Dendritic cell treated with granulocyte-macrophage colony-stimulating factor and Interleukin-4, amounts not matched to agents 40 ng/mL and 50 ng/mL, for 4 days (primary cell): ENCODE results near the gene IL11.

Experiments
- H3K27ac Mint-ChIP-seq: one replicate; pipeline ENCODE4 v1.8.0; 2022; ENCODE audit warnings: mild to moderate bottlenecking, mixed read lengths
- H3K27me3 Mint-ChIP-seq: one replicate; pipeline ENCODE4 v1.8.0; 2022; ENCODE audit warnings: mild to moderate bottlenecking, mixed read lengths
- H3K36me3 Mint-ChIP-seq: one replicate; pipeline ENCODE4 v1.8.0; 2022; ENCODE audit warnings: low read depth, mixed read lengths
- H3K4me1 Mint-ChIP-seq: one replicate; pipeline ENCODE4 v1.8.0; 2022; ENCODE audit warnings: low read depth, mixed read lengths
- H3K4me3 Mint-ChIP-seq: one replicate; pipeline ENCODE4 v1.8.0; 2022; ENCODE audit warnings: mild to moderate bottlenecking, moderate library complexity, mixed read lengths
- H3K9me3 Mint-ChIP-seq: one replicate; pipeline ENCODE4 v1.8.0; 2022; ENCODE audit warnings: mixed read lengths
- intact Hi-C: fragments of 100-400 bp; cut with micrococcal nuclease; formaldehyde crosslinking; loops from one replicate; pipeline ENCODE4 v1.15.0; 2022

The IL11 gene

DNA sequence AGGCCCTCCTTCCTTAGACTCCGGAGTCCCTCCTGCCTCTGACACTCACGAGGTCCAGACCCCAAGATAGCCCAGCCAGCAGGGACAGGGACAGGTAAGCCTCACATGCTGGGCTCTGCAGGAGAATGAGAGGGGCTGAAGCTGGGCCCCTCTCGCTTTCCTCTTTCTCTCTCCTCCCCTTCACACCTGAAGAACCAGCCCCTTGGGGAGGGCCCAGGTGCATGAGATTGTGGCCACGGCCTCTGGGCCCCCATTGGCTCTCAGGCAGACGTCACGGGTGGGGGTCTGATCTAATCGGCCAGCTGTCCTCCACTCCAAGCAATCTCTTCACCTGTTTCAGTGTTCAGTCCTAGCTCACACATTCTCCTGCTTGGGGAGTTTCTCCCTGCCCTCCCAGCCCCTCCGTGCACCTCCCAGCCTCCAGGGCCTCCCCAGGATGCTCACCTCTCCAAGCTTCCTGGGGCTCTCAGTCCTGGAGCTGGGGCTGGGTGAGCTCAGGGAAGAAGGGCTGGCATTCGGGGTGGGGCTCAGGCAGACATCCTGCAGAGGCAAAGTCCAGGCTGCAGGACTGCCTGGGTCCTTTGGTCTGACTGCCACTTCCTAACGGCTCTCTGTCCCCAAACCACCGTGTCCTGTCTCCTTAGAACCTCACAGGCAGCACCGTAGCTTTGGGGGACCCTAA, 47.9 kb downstream of the IL11 start:
- Mint-ChIP-seq H3K27ac (peak overlapping the region; percentile 94), H3K9me3 (no peaks in the 10 kb centered on the region), H3K36me3 (peaks cover 67% of the 10 kb centered on the region), H3K27me3 (no peaks in the 10 kb centered on the region), H3K4me1 (peaks cover 60% of the 10 kb centered on the region), H3K4me3 (peak overlapping the region; percentile 77)
- intact Hi-C loops = no loop called here

DNA sequence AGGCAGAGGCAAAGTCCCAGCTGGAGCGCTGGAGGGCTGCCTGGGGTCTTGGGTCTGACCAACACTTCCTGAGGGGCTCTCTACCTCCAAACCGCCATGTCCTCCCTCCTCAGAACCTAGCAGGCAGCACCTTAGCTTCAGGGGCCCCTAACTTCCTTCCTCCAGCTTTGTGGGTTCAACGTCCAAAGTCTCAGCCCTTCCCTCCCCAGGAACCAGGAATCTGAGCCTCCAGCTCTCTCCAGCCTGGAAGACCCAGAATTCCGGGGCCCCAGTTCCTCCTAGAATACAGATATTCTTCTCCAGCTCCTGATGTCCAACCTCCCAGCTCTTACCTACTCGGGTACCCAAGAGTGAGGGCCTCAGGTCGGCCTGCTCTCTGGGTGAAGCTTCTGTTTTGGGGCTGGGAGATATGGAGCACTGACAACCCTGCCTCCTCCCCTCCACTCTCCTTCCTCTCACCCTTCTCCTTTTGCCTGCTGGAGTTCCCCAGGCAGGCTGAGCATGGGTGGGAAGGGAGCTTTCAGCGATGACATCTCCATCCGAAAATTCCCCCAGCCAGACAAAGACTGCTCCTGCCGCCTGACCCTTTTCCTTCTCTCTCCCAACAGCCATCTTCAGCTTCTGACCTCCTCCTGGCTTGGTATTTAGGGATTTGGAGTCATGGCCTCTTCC, 48.7 kb downstream of the IL11 start:
- H3K27me3 Mint-ChIP-seq = no peaks in the 10 kb centered on the region
- peak overlapping the region; percentile 94 for H3K27ac Mint-ChIP-seq
- H3K9me3 Mint-ChIP-seq = no peaks in the 10 kb centered on the region
- H3K4me1 Mint-ChIP-seq = peaks cover 57% of the 10 kb centered on the region
- peak overlapping the region; percentile 77 for H3K4me3 Mint-ChIP-seq
- intact Hi-C loops = no loop called here
- peaks cover 74% of the 10 kb centered on the region for H3K36me3 Mint-ChIP-seq

DNA sequence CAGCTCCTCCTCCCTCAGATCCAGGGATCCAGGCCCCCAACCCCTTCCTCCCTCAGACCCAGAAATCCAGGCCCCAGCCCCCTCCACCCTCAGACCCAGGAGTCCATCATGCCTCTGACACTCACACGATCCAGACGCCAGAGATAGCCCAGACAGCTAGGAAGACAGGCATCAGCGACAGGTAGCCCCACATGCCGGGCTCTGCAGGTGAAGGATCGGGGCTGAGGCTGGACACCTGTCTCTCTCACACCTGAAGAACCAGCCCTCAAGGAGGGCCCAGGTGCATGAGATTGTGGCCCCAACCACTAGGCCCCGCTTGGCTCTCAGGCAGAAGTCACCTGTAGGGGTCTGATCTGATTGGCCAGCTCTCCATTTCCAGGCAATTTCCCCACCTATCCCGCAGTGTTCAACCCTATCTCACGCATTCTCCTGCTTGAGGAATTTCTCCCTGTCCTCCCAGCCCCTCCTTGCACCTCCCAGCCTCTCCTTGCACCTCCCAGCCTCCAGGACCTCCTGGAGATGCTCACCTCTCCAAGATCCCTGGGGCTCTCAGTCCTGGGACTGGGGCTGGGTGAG, 49.3 kb downstream of the IL11 start:
- peak overlapping the region; percentile 94 for H3K27ac Mint-ChIP-seq
- H3K4me3 Mint-ChIP-seq = no peak overlapping the region
- no peaks in the 10 kb centered on the region for H3K9me3 Mint-ChIP-seq
- H3K27me3 Mint-ChIP-seq = no peaks in the 10 kb centered on the region
- H3K36me3 Mint-ChIP-seq = peaks cover 80% of the 10 kb centered on the region
- intact Hi-C loops = no loop called here
- H3K4me1 Mint-ChIP-seq = peaks cover 50% of the 10 kb centered on the region

- Mint-ChIP-seq H3K36me3 (peaks cover 88% of the 10 kb centered on the region), H3K27me3 (no peaks in the 10 kb centered on the region), H3K27ac (peak overlapping the region; percentile 6), H3K9me3 (no peaks in the 10 kb centered on the region), H3K4me1 (peaks cover 39% of the 10 kb centered on the region), H3K4me3 (no peak overlapping the region)
- intact Hi-C loops = no loop called here
Measured at GRCh38 chr19:55319785-55320184, 50.5 kb downstream of the IL11 start.

DNA sequence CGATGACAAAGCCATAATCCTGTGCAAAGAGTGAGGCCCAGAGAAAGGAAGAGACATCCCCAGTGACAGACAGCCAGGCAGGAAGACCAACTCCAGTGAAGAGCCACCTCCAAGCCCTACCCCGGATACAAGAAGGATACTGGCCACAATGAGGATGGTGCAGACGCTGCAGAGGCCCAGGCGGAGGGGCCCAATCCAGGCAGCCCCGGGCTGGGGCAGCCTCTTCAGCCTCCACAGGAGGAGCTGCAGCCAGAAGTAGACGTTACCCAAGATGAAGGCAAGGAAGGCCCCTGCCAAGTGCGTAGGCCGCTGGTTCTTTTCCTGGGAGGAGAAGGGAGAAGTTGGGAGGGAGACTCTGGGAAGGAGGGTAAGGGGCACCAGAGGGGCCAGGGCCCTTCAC, 53.6 kb downstream of the IL11 start:
- intact Hi-C loops = no loop called here
- peaks cover 99% of the 10 kb centered on the region for H3K36me3 Mint-ChIP-seq
- no peaks in the 10 kb centered on the region for H3K9me3 Mint-ChIP-seq
- H3K27me3 Mint-ChIP-seq = no peaks in the 10 kb centered on the region
- peaks cover 32% of the 10 kb centered on the region for H3K4me1 Mint-ChIP-seq
- no peak overlapping the region for H3K4me3 Mint-ChIP-seq
- no peak overlapping the region for H3K27ac Mint-ChIP-seq

GRCh38 chr19:55315956-55316525, 54.2 kb downstream of the IL11 start:
- intact Hi-C loops = no loop called here

DNA sequence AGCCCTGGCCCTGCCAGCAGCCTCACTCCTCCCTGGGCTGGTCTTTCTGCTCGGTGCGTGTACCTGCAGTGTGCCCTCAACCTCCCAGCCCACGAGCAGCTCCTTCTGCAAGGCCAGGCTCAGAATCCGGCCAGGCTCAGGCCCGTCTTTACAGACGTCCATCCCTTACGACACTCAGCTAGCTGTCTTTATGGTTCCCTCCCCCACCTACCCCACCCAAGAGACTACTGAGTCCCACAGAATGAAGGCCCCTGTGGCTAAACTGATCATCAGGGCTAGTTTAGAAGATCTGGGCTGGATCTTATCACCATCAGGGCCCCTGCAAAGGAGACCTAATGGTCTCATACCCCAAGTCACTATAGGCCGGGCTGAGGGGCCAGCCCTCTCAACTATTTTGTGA, 55.9 kb downstream of the IL11 start:
- Mint-ChIP-seq H3K9me3 (no peaks in the 10 kb centered on the region), H3K27me3 (no peaks in the 10 kb centered on the region), H3K4me3 (no peak overlapping the region), H3K4me1 (peaks cover 13% of the 10 kb centered on the region), H3K36me3 (peaks cover 81% of the 10 kb centered on the region), H3K27ac (peak overlapping the region; percentile 62)
- intact Hi-C loops = no loop called here

More at GRCh38 chr19:55315956-55316525, 54.2 kb downstream of the IL11 start:
- Mint-ChIP-seq H3K4me1 (peaks cover 26% of the 10 kb centered on the region), H3K27ac (no peak overlapping the region), H3K27me3 (no peaks in the 10 kb centered on the region), H3K36me3 (peaks cover 98% of the 10 kb centered on the region), H3K4me3 (no peak overlapping the region), H3K9me3 (no peaks in the 10 kb centered on the region)
